ENCODE data around the gene MAGEC2. TPM values are rescaled to one million over a fixed set of nuclear protein-coding genes. Genes with fewer than 3 reads are reported as not detected.

The MAGEC2 gene
- total RNA-seq, 1 experiment from 2014 or later: not detected

DNA sequence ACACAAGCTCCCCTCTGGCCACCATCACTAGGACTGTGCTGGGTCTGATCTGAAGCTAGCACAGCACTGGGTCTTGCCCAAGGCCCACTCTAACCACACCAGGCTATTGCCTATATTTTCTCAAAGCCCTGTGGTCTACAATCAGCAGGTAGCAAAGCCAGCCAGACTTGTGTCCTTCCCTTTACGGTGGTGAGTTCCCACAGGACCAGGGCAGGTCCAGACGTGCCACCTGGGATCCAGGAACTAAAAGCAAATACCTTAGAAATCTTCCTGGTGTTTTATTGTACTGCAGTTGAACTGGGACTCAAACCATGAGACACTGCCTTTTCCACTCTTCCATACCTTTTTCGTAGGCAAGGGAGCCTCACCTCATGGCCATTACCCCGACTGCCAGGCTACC, 9.0 kb upstream of the MAGEC2 start:
- no peaks in the 10 kb centered on the region for H3K36me3 Mint-ChIP-seq (ENCODE audit: insufficient read depth, unreplicated experiment)
- no peak for DNase-seq
- TF ChIP-seq, protein P1, sequence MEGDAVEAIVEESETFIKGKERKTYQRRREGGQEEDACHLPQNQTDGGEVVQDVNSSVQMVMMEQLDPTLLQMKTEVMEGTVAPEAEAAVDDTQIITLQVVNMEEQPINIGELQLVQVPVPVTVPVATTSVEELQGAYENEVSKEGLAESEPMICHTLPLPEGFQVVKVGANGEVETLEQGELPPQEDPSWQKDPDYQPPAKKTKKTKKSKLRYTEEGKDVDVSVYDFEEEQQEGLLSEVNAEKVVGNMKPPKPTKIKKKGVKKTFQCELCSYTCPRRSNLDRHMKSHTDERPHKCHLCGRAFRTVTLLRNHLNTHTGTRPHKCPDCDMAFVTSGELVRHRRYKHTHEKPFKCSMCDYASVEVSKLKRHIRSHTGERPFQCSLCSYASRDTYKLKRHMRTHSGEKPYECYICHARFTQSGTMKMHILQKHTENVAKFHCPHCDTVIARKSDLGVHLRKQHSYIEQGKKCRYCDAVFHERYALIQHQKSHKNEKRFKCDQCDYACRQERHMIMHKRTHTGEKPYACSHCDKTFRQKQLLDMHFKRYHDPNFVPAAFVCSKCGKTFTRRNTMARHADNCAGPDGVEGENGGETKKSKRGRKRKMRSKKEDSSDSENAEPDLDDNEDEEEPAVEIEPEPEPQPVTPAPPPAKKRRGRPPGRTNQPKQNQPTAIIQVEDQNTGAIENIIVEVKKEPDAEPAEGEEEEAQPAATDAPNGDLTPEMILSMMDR (IDR thresholded peaks at IDR 0.05; ENCODE audit: unreplicated experiment): no peak
- peaks cover 8% of the 10 kb centered on the region for H3K9me3 Mint-ChIP-seq (ENCODE audit: low read depth, unreplicated experiment)
- no peaks in the 10 kb centered on the region for H3K27me3 Mint-ChIP-seq (ENCODE audit: unreplicated experiment)
- H3K27ac Mint-ChIP-seq (ENCODE audit: unreplicated experiment): no peak overlapping the region
- intact Hi-C loops (cut with micrococcal nuclease; ENCODE audit: unreplicated experiment): no loop called here
- H3K4me1 Mint-ChIP-seq (ENCODE audit: low read depth, unreplicated experiment): no peaks in the 10 kb centered on the region
- CTCF ChIA-PET: no interaction called here
- no peak overlapping the region for H3K4me3 Mint-ChIP-seq (ENCODE audit: low read depth, unreplicated experiment)
- no TSS peak for BruUV-seq (replicated peaks)

DNA sequence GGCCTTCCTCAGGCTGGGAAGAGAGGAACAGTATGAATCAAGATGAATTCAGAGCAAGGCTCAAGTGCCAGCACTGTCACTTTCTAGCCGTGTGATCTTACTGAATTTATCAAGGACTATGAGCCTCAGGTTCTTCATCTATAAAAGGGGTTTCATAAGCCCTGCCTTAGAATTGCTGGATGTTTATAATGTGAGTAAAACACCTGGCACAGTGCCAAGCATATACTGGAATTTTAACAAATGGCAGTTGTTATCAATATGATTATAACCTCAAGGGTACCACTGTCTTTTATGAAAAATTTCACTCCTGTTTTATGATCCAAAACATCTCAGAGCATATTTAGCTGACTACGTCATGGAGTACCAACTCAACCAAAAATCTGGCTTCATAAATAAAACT, 4.0 kb downstream of the MAGEC2 start:
- TF ChIP-seq, protein P1 (IDR thresholded peaks at IDR 0.05; ENCODE audit: unreplicated experiment): no peak
- DNase-seq: no peak
- no peaks in the 10 kb centered on the region for H3K27me3 Mint-ChIP-seq (ENCODE audit: unreplicated experiment)
- peaks cover 11% of the 10 kb centered on the region for H3K9me3 Mint-ChIP-seq (ENCODE audit: low read depth, unreplicated experiment)
- H3K27ac Mint-ChIP-seq (ENCODE audit: unreplicated experiment): no peak overlapping the region
- no TSS peak for BruUV-seq (replicated peaks)
- intact Hi-C loops (cut with micrococcal nuclease; ENCODE audit: unreplicated experiment): no loop called here
- H3K4me1 Mint-ChIP-seq (ENCODE audit: low read depth, unreplicated experiment): no peaks in the 10 kb centered on the region
- CTCF ChIA-PET: no interaction called here
- H3K4me3 Mint-ChIP-seq (ENCODE audit: low read depth, unreplicated experiment): no peak overlapping the region
- H3K36me3 Mint-ChIP-seq (ENCODE audit: insufficient read depth, unreplicated experiment): no peaks in the 10 kb centered on the region

DNA sequence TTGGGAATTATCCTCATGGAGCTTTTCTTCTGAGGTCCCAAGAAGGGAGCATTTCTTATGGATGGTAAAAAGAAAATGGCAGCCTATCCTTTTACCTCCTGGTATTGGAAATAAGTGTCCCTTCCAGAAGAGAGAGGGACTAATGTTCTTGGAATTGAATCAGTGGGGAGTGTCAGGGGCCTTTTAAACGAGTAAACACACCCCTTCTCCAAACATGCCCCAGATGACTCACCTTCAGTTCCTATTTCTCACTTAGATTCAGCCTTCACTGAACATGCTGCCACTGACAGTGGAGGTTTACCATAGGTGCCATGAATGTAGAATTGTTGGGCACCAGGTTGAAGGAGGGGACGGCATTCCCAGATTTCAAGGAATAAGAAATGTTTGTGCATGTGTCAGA, 19.0 kb downstream of the MAGEC2 start:
- Mint-ChIP-seq H3K36me3 (ENCODE audit: insufficient read depth, unreplicated experiment) (no peaks in the 10 kb centered on the region), H3K4me1 (ENCODE audit: low read depth, unreplicated experiment) (no peaks in the 10 kb centered on the region), H3K27ac (ENCODE audit: unreplicated experiment) (no peak overlapping the region), H3K27me3 (ENCODE audit: unreplicated experiment) (no peaks in the 10 kb centered on the region), H3K9me3 (ENCODE audit: low read depth, unreplicated experiment) (peaks cover 10% of the 10 kb centered on the region), H3K4me3 (ENCODE audit: low read depth, unreplicated experiment) (no peak overlapping the region)
- TF ChIP-seq, protein P1 (IDR thresholded peaks at IDR 0.05; ENCODE audit: unreplicated experiment): no peak
- intact Hi-C loops (cut with micrococcal nuclease; ENCODE audit: unreplicated experiment): no loop called here
- DNase-seq: no peak
- CTCF ChIA-PET: no interaction called here
- no TSS peak for BruUV-seq (replicated peaks)

DNA sequence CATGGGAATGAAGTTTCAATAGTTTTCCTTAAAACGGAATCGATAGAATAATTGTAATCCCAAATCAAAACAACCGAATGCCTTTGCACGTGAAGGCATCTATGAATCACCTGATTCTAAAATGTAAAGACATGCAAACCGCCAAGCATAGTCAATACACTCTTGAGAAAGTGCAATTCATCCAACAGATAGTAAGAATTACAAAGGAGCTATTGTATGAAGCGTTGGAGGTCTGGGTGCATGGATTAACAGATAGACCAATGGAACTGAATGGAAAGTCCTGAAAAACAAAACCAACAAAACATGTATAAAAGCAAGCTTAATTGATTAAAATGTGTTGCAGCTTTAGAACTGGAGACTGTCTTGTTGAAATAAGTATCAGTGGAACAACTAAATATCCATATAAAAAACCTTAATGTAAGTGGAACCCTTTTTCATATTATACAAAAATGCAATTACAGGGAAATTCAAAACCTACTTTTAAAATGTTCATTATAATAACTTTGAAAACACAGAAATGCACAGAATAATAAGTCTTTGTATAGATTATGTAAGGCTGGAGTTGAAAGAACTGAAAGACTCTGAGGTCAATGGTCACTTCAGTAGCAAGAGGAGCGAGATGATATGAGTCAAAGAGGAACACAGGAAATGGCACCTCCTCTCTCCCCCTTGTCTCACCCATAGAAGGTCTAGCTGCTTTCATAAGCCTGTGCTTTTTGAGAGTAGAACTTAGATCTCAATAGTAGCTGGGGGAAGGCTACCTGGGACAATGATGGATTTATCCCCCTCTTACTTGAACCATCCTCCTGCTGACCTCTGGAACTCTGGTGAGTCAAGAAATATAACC, 20.1 kb downstream of the MAGEC2 start:
- no peaks in the 10 kb centered on the region for H3K27me3 Mint-ChIP-seq (ENCODE audit: unreplicated experiment)
- DNase-seq: no peak
- H3K36me3 Mint-ChIP-seq (ENCODE audit: insufficient read depth, unreplicated experiment): no peaks in the 10 kb centered on the region
- no peak overlapping the region for H3K4me3 Mint-ChIP-seq (ENCODE audit: low read depth, unreplicated experiment)
- intact Hi-C loops (cut with micrococcal nuclease; ENCODE audit: unreplicated experiment): no loop called here
- BruUV-seq (replicated peaks): no TSS peak
- no peak overlapping the region for H3K27ac Mint-ChIP-seq (ENCODE audit: unreplicated experiment)
- TF ChIP-seq, protein P1 (IDR thresholded peaks at IDR 0.05; ENCODE audit: unreplicated experiment): no peak
- no peaks in the 10 kb centered on the region for H3K4me1 Mint-ChIP-seq (ENCODE audit: low read depth, unreplicated experiment)
- CTCF ChIA-PET: no interaction called here
- H3K9me3 Mint-ChIP-seq (ENCODE audit: low read depth, unreplicated experiment): peaks cover 10% of the 10 kb centered on the region
